Measurements from ENCODE around the gene COP1. TPM values are rescaled to one million over a fixed set of nuclear protein-coding genes. Genes with fewer than 3 reads are reported as not detected.

Gene COP1
- total and polyA plus RNA-seq, 2 of the 4 experiments (the other 2 are of a cell fraction), result 17.8 to 35.0 TPM

DNA sequence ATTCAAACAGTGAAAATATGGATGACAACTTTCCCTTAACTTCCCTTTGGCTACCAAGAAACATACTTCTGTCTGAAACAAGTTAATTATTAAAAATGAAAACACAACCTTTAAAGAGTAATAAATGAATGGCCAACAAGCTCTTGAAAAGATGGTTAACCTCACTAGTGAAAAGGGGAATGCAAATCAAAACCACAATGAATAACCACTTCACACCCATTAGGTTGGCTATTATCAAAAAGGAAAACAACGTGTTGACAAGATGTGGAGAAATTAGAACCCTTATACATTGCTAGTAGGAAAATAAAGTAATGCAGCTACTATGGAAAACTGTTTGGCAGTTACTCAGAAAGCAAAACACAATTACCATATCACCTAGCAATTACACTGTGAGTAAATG is 14.1 kb downstream of the COP1 start:
- POLR2A ChIA-PET (ENCODE audit: unreplicated experiment), result no interaction called here

More for the DNA sequence above, 14.1 kb downstream of the COP1 start:
- no peak overlapping the region for H2BK15ac ChIP-seq (ENCODE audit: low read depth, low read length)
- no peak overlapping the region for H4K5ac ChIP-seq (ENCODE audit: low read depth, low read length)
- intact Hi-C loops (cut with micrococcal nuclease), result no loop called here
- no peak overlapping the region for H2AK5ac ChIP-seq (ENCODE audit: low read depth, low read length)
- no peak overlapping the region for H3K14ac ChIP-seq (replicated peaks; ENCODE audit: low read depth, low read length)
- no peak overlapping the region for H2BK120ac ChIP-seq (ENCODE audit: low read depth, low read length)
- no peak overlapping the region for H3K23ac ChIP-seq (ENCODE audit: low read depth, low read length)
- no peak overlapping the region for H4K91ac ChIP-seq (ENCODE audit: insufficient read depth, low read depth, low read length)
- H3K4me1 ChIP-seq (ENCODE audit: control insufficient read depth, insufficient read depth, low read length), result no peaks in the 10 kb centered on the region
- in situ Hi-C loops (cut with MboI; ENCODE audit: low sequenced_read_pairs), result no loop called here
- WGBS, 2 experiments (ENCODE audit: extremely low coverage in 2 of 2, insufficient read length in 1 of 2), result no CpG with 5 or more reads among the region's 1 CpG
- H3K9me1 ChIP-seq (ENCODE audit: insufficient read depth, low read length), result no peaks in the 10 kb centered on the region
- no peak overlapping the region for H2AK9ac ChIP-seq (replicated peaks; ENCODE audit: low read depth, low read length, poor library complexity)
- H3K9ac ChIP-seq (ENCODE audit: low read depth, low read length), result no peak overlapping the region
- no TSS peak for BruUV-seq (replicated peaks)
- no peak overlapping the region for H3K4me2 ChIP-seq (ENCODE audit: low read depth, low read length)
- no peak overlapping the region for H2BK5ac ChIP-seq (ENCODE audit: low read depth, low read length, poor library complexity, severe bottlenecking)
- H3K36me3 ChIP-seq (ENCODE audit: control insufficient read depth, insufficient read depth, low read length), result no peaks in the 10 kb centered on the region; the same call in 1 of the 2 replicates
- H3K9me3 ChIP-seq (ENCODE audit: control insufficient read depth, insufficient read depth, low read length), result no peaks in the 10 kb centered on the region
- H4K20me1 ChIP-seq (ENCODE audit: insufficient read depth, low read length), result peaks cover 51% of the 10 kb centered on the region
- DNase-seq, result no peak
- no peak overlapping the region for H3K4me3 ChIP-seq (ENCODE audit: insufficient read depth, low read depth, low read length)
- peaks cover 13 to 37% of the 10 kb centered on the region in 2 experiments for H3K79me1 ChIP-seq (ENCODE audit: low read depth in 1 of 2, low read length in 2 of 2)
- TF ChIP-seq NFE2L2 (IDR thresholded peaks at IDR 0.05; ENCODE audit: low read depth, low read length), result no peak
- no peak overlapping the region for H3K27ac ChIP-seq (ENCODE audit: insufficient read depth, low read length)
- no peak for ATAC-seq (ENCODE audit: low read depth)
- no peak overlapping the region for H2AFZ ChIP-seq (replicated peaks; ENCODE audit: low read length, poor library complexity)
- dilution Hi-C loops (cut with HindIII; ENCODE audit: low sequenced_read_pairs, unreplicated experiment), result no loop called here
- H4K8ac ChIP-seq (ENCODE audit: low read depth in 2 of 2, low read length in 2 of 2), result no peak overlapping the region
- no peaks in the 10 kb centered on the region for H3K27me3 ChIP-seq (ENCODE audit: control insufficient read depth, insufficient read depth, low read length)
- no peak overlapping the region for H3K56ac ChIP-seq (ENCODE audit: extremely low read depth, insufficient read depth, low read length)
- H3K4ac ChIP-seq (ENCODE audit: low read depth, low read length), result no peak overlapping the region
- CTCF ChIA-PET, result no interaction called here
- no peak overlapping the region for H2BK20ac ChIP-seq (ENCODE audit: low read depth, low read length)
- H3K18ac ChIP-seq (ENCODE audit: low read depth, low read length), result no peak overlapping the region

Measured in IMR-90 (cell line).